GM18873 (cell line): ENCODE measurements around the gene PTGDS.

Source experiments
- ATAC-seq: cut with Tn5 transposase; IDR thresholded peaks from one replicate; pipeline ENCODE4 v1.9.1; 2021; ENCODE audit warnings: mild to moderate bottlenecking, moderate library complexity, moderate number of reproducible peaks; ENCODE audit not compliant: unreplicated experiment, low FRiP score

The PTGDS gene

GRCh38 chr9:136957461-136957860 lies 19.8 kb upstream of the PTGDS start:
- ATAC-seq = no peak

- no peak for ATAC-seq
Observed at GRCh38 chr9:136957901-136958300, 19.4 kb upstream of the PTGDS start.

- no peak for ATAC-seq
Observed at GRCh38 chr9:136958473-136958872, 18.8 kb upstream of the PTGDS start.

GRCh38 chr9:136958898-136959850 lies 18.1 kb upstream of the PTGDS start:
- ATAC-seq = no peak

- ATAC-seq = no peak
Observed at GRCh38 chr9:136960212-136960937, 16.9 kb upstream of the PTGDS start.

GRCh38 chr9:136960938-136961275 lies 16.4 kb upstream of the PTGDS start:
- ATAC-seq = no peak

- no peak for ATAC-seq
Observed at GRCh38 chr9:136961279-136962065, 15.8 kb upstream of the PTGDS start.

GRCh38 chr9:136962163-136962562 lies 15.1 kb upstream of the PTGDS start:
- ATAC-seq = no peak

- no peak for ATAC-seq
Observed at GRCh38 chr9:136962701-136963248, 14.5 kb upstream of the PTGDS start.

GRCh38 chr9:136963341-136963740 lies 14.0 kb upstream of the PTGDS start:
- no peak for ATAC-seq

GRCh38 chr9:136963751-136964150 lies 13.6 kb upstream of the PTGDS start:
- ATAC-seq = no peak

GRCh38 chr9:136964171-136964689 lies 13.1 kb upstream of the PTGDS start:
- ATAC-seq = no peak

GRCh38 chr9:136964833-136965422 lies 12.4 kb upstream of the PTGDS start:
- no peak for ATAC-seq

GRCh38 chr9:136965771-136966484 lies 11.4 kb upstream of the PTGDS start:
- no peak for ATAC-seq

GRCh38 chr9:136968333-136969127 lies 8.8 kb upstream of the PTGDS start:
- ATAC-seq = no peak

GRCh38 chr9:136969150-136969549 lies 8.2 kb upstream of the PTGDS start:
- ATAC-seq = no peak

GRCh38 chr9:136969774-136970173 lies 7.5 kb upstream of the PTGDS start:
- ATAC-seq = no peak

GRCh38 chr9:136970361-136970760 lies 6.9 kb upstream of the PTGDS start:
- no peak for ATAC-seq

GRCh38 chr9:136971746-136972145 lies 5.6 kb upstream of the PTGDS start:
- no peak for ATAC-seq
